Measurements from ENCODE around the gene DDR2.
"Not testable (repeated sequence)": the region's sequence is repeated elsewhere in the genome, so short reads cannot be mapped to it uniquely, and the experiment has no call there.

The DDR2 gene

DNA sequence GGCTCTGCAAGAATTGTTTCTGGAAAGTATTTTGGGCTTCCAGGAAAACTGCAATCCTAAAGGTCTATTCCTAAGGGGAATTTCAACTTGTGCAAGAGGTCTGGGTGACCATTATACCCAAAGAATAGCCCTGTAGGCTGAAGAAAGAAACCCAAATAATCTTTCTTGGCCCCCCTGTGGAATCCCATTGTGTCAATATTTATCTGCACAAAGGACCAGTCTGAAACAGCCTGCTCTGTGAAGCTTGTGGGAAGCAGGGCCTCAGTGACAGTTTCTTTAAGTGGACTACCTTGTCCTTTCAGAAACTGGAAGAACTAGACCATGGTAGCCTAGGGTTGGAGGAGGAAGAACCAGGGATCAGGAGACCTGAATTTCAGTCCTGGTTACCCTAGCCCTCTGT is 99.8 kb downstream of the DDR2 start:
- Histone ChIP-seq H3K27me3 (ENCODE audit: insufficient read depth, low read length) (no peaks in the 10 kb centered on the region), H3K4me3 (ENCODE audit: low read length) (no peak overlapping the region), H3K9ac (ENCODE audit: low read depth, low read length) (no peak overlapping the region), H3K4me1 (ENCODE audit: insufficient read depth, low read length) (no peaks in the 10 kb centered on the region), H3K27ac (ENCODE audit: low read length) (no peak overlapping the region), H3K36me3 (ENCODE audit: insufficient read depth, low read depth, low read length) (no peaks in the 10 kb centered on the region), H3K9me3 (ENCODE audit: insufficient read depth, low read depth, low read length) (no peaks in the 10 kb centered on the region)

DNA sequence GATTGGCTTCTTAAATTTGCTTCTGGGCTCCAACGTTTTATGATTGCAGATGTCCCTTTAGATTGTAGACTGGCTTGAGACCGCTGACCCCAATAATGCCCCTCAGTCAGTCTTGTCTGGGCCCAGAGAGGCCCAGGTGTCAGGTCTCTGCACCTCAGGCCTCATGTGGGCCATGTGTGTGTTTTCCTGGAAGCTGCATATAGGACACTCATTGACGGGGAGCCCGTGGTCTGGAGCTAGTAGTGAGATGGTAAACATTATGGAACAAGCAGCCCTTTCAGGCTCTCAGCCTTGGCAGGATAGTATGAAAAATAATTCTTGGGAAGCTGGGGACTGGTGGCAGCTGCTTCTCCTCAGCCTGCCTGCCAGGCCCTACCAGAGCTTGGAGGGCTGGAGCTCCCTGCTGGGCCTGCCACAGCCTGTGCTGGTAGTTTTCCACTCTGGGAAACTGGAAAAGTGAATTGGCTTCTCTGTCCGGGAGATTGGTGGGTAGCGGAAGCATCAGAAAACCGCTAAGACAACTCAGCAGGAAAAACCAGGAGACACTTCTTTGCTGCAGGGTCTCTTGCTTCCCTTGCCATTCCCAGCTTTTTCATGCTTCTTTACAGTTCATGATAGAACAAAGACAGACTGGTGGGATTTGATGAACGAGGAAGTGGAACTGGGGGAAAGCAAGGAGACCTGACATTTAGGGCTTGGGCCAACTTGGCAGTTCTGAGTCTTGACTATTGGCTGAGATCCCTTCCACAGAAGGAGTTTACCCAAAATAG is 100.5 kb downstream of the DDR2 start:
- no peak overlapping the region for H3K9ac ChIP-seq (ENCODE audit: low read depth, low read length)
- H3K36me3 ChIP-seq (ENCODE audit: insufficient read depth, low read depth, low read length), result no peaks in the 10 kb centered on the region
- H3K27ac ChIP-seq (ENCODE audit: low read length), result no peak overlapping the region
- H3K4me1 ChIP-seq (ENCODE audit: insufficient read depth, low read length), result no peaks in the 10 kb centered on the region
- no peaks in the 10 kb centered on the region for H3K27me3 ChIP-seq (ENCODE audit: insufficient read depth, low read length)
- no peaks in the 10 kb centered on the region for H3K9me3 ChIP-seq (ENCODE audit: insufficient read depth, low read depth, low read length)
- H3K4me3 ChIP-seq (ENCODE audit: low read length), result no peak overlapping the region

DNA sequence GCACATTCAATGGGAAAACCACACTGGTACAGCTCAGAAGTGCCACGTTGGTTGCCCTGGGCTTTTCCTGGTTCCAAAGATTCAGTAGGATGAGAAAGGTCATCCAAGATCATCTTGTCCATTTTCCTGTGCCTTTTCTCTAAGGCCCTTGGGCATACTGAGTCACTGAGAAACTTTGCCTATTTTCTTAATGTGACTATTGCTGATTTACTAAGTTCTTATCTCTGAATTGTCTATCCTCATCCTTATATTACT is 101.0 kb downstream of the DDR2 start:
- Histone ChIP-seq H3K36me3 (ENCODE audit: insufficient read depth, low read depth, low read length) (no peaks in the 10 kb centered on the region), H3K4me3 (ENCODE audit: low read length) (no peak overlapping the region), H3K27ac (ENCODE audit: low read length) (no peak overlapping the region), H3K9me3 (ENCODE audit: insufficient read depth, low read depth, low read length) (no peaks in the 10 kb centered on the region), H3K27me3 (ENCODE audit: insufficient read depth, low read length) (no peaks in the 10 kb centered on the region), H3K9ac (ENCODE audit: low read depth, low read length) (no peak overlapping the region), H3K4me1 (ENCODE audit: insufficient read depth, low read length) (no peaks in the 10 kb centered on the region)

DNA sequence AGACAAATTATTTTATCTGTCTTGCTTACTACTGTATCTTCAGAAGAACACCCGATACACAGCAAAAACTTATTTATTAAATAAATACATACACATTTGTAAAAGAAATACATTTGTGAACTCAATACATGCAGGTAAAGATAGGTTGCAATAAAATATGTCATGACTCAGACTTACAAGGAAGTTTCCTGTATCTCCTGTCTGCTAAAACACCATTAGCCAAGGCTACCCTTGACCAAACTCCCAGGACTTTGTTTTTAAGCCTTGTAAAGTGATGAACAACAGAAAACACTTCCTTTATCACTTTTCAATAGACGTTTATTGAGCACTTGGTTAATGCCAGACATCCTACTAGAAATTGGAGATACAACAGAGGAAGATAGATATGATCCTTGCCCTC is 101.8 kb downstream of the DDR2 start:
- Histone ChIP-seq H3K9me3 (ENCODE audit: insufficient read depth, low read depth, low read length) (no peaks in the 10 kb centered on the region), H3K4me1 (ENCODE audit: insufficient read depth, low read length) (no peaks in the 10 kb centered on the region), H3K9ac (ENCODE audit: low read depth, low read length) (no peak overlapping the region), H3K36me3 (ENCODE audit: insufficient read depth, low read depth, low read length) (no peaks in the 10 kb centered on the region), H3K4me3 (ENCODE audit: low read length) (no peak overlapping the region), H3K27ac (ENCODE audit: low read length) (no peak overlapping the region), H3K27me3 (ENCODE audit: insufficient read depth, low read length) (no peaks in the 10 kb centered on the region)

DNA sequence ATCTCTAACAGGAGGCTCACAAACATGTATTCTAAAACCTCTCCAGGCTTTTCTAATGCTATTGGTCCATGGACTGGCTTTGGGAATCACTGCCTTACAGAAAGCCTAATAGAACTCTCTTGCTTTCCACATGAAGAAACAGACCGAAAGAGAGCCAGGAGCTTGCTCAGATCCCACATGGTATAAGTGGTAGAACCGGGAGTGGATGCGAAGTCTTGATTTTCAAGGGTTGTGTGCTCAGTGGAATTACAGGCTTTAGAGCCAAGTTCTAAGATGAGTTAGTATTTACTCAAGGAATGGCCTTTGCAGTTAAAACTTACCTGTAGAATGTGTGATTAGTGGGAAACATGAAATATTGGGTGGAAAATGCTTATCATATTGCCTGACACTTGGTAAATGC is 103.9 kb downstream of the DDR2 start:
- Histone ChIP-seq H3K4me1 (ENCODE audit: insufficient read depth, low read length) (no peaks in the 10 kb centered on the region), H3K9me3 (ENCODE audit: insufficient read depth, low read depth, low read length) (no peaks in the 10 kb centered on the region), H3K4me3 (ENCODE audit: low read length) (no peak overlapping the region), H3K36me3 (ENCODE audit: insufficient read depth, low read depth, low read length) (no peaks in the 10 kb centered on the region), H3K9ac (ENCODE audit: low read depth, low read length) (no peak overlapping the region), H3K27me3 (ENCODE audit: insufficient read depth, low read length) (no peaks in the 10 kb centered on the region), H3K27ac (ENCODE audit: low read length) (no peak overlapping the region)

DNA sequence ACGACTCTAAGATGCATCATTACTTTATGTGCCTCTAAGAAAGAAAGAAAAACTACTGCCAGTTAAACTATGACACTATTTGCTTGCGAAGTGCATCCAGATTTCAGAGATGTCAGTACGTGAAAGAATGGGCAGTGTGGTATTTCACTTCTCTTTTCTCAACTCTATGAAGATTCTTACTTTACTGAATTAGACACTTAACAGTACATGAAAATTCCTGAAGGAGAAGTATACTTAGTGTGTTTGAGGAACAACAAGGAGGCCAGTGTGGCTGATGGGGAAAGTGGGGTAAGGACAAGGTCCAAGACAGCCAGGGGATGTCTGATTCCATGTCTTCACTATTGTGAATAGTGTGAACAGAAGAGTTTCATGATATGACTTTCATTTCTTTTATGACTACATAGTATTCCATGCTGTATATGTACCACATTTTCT is 104.4 kb downstream of the DDR2 start:
- H3K27me3 ChIP-seq (ENCODE audit: insufficient read depth, low read length), result no peaks in the 10 kb centered on the region
- H3K9me3 ChIP-seq (ENCODE audit: insufficient read depth, low read depth, low read length), result no peaks in the 10 kb centered on the region
- H3K9ac ChIP-seq (ENCODE audit: low read depth, low read length), result no peak overlapping the region
- H3K36me3 ChIP-seq (ENCODE audit: insufficient read depth, low read depth, low read length), result no peaks in the 10 kb centered on the region
- no peak overlapping the region for H3K4me3 ChIP-seq (ENCODE audit: low read length)
- no peak overlapping the region for H3K27ac ChIP-seq (ENCODE audit: low read length)
- H3K4me1 ChIP-seq (ENCODE audit: insufficient read depth, low read length), result no peaks in the 10 kb centered on the region

DNA sequence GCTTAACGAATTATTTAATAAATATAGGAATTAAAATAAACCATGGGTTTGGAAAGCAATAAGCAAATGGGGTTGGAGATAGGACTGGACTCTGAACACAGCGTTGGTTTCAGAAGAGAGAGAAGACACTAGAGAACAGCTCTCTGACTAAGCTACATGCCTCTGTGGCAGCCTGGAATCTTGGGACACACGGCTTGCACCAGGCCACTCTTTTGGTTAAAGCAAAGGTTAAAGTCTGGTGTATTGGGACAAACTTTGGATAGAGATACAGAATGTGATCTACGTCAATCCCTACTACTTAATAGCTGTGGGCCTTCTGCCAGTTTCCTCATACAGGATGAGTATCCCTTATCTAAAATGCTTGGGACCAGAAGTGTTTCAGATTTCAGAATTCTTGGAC is 108.5 kb downstream of the DDR2 start:
- no peaks in the 10 kb centered on the region for H3K27me3 ChIP-seq (ENCODE audit: insufficient read depth, low read length)
- no peak overlapping the region for H3K27ac ChIP-seq (ENCODE audit: low read length)
- peaks cover 4% of the 10 kb centered on the region; the same call in 1 of the 2 replicates for H3K9me3 ChIP-seq (ENCODE audit: insufficient read depth, low read depth, low read length)
- no peak overlapping the region for H3K4me3 ChIP-seq (ENCODE audit: low read length)
- no peaks in the 10 kb centered on the region for H3K4me1 ChIP-seq (ENCODE audit: insufficient read depth, low read length)
- H3K9ac ChIP-seq (ENCODE audit: low read depth, low read length), result no peak overlapping the region
- H3K36me3 ChIP-seq (ENCODE audit: insufficient read depth, low read depth, low read length), result no peaks in the 10 kb centered on the region

DNA sequence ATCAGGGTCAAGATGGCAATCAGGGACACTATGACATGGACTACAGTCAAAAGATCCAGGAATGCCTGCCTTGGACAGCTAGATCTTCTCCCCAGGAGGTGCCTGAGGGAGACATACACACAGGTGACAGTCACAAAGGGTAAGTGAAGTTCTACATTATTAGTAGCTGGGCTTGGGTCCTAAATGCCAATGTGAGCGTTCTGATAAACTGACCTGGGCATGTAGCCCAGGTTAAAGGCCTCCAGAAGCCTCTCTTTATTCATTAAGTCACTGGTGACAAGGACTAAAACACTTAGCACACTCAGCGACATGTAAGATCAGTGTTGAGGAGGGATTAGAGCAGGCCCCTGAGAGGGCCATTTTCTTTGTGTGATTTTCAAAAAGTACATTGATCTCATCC is 109.3 kb downstream of the DDR2 start:
- Histone ChIP-seq H3K9ac (ENCODE audit: low read depth, low read length) (no peak overlapping the region), H3K27ac (ENCODE audit: low read length) (no peak overlapping the region), H3K4me3 (ENCODE audit: low read length) (no peak overlapping the region), H3K36me3 (ENCODE audit: insufficient read depth, low read depth, low read length) (no peaks in the 10 kb centered on the region), H3K9me3 (ENCODE audit: insufficient read depth, low read depth, low read length) (peaks cover 12% of the 10 kb centered on the region; the same call in 1 of the 2 replicates), H3K27me3 (ENCODE audit: insufficient read depth, low read length) (no peaks in the 10 kb centered on the region), H3K4me1 (ENCODE audit: insufficient read depth, low read length) (no peaks in the 10 kb centered on the region)

DNA sequence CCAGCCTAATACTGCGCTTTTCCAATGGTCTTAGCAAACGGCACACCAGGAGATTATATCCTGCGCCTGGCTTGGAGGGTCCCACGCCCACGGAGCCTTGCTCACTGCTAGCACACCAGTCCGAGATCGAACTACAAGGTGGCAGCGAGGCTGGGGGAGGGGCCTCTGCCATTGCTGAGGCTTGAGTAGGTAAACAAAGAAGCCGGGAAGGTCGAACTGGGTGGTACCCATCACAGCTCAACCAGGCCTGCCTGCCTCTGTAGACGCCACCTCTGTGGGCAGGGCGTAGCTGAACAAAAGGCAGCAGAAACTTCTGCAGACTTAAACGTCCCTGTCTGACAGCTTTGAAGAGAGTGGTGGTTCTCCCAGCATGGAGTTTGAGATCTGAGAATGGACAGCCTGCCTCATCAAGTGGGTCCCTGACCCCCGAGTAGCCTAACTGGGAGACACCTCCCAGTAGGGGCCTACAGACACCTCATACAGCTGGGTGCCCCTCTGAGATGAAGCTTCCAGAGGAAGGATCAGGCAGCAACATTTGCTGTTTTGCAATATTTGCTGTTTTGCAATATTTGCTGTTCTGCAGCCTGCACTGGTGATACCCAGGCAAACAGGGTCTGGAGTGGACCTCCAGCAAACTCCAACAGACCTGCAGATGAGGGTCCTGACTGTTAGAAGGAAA is 114.1 kb downstream of the DDR2 start:
- not testable (repeated sequence) for H3K4me3 ChIP-seq (ENCODE audit: low read length); H3K27ac ChIP-seq (ENCODE audit: low read length); H3K9ac ChIP-seq (ENCODE audit: low read depth, low read length); H3K4me1 ChIP-seq (ENCODE audit: insufficient read depth, low read length); H3K27me3 ChIP-seq (ENCODE audit: insufficient read depth, low read length); H3K36me3 ChIP-seq (ENCODE audit: insufficient read depth, low read depth, low read length)
- H3K9me3 ChIP-seq (ENCODE audit: insufficient read depth, low read depth, low read length), result peaks cover 13% of the 10 kb centered on the region; the same call in 1 of the 2 replicates

DNA sequence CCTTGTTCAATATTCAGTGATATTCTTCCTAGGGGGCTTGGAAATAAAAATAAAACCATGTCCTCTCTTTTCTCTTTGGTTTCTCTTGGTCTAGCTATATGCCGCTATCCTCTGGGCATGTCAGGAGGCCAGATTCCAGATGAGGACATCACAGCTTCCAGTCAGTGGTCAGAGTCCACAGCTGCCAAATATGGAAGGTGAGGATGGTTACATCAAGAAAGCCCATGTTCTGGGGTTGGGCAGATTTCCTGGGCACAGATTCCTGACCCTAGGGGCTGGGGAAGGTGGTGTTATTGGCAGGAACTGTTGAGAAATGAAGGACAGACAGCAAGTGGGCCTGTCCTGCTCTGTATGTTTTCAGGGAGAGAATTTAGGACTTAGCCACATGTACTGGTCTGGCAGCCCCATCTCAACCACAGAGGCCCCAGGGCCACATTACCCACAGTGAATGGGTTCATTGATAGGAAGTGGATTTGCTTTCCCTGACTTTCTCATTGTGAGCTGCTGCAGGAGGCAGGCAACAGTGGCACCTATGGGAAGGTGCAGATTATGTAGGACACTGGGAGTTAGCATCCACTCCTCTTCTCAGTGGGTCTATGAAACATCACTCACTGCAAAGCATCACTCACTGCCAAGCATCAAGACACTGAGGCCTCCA is 120.9 kb downstream of the DDR2 start:
- Histone ChIP-seq H3K4me1 (ENCODE audit: insufficient read depth, low read length) (no peaks in the 10 kb centered on the region; the same call in 1 of the 2 replicates), H3K4me3 (ENCODE audit: low read length) (no peak overlapping the region), H3K9ac (ENCODE audit: low read depth, low read length) (no peak overlapping the region), H3K27me3 (ENCODE audit: insufficient read depth, low read length) (no peaks in the 10 kb centered on the region), H3K27ac (ENCODE audit: low read length) (no peak overlapping the region), H3K9me3 (ENCODE audit: insufficient read depth, low read depth, low read length) (no peaks in the 10 kb centered on the region), H3K36me3 (ENCODE audit: insufficient read depth, low read depth, low read length) (no peaks in the 10 kb centered on the region)

DNA sequence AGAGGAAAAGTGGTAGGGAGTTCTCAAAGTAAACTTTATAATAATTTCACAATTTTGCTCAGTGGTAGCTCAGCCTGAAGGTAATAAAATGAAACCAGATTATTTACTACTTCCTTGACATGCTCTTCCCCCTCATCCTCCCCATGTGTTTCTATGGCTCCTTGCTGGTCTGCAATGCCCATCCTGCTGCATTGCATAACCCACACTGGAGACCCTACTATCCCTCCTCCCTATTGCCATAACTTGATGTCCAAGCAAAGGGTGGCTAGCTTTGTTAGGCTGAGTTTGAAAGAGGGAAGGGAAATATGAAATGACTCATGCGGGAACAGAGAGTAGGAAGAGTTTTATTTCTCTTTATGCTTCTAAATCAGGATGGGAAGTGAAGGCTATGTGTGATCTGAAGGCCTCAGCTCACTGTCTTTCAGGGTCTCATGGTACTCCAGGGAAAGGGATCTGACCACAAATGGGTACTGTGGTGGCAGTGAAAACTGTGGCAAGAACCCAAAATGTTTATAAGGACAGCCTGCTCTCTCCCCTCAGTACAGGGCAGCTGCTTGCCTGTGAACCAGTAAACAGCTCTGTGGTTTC is 121.8 kb downstream of the DDR2 start:
- H3K9me3 ChIP-seq (ENCODE audit: insufficient read depth, low read depth, low read length), result no peaks in the 10 kb centered on the region
- no peak overlapping the region for H3K27ac ChIP-seq (ENCODE audit: low read length)

DNA sequence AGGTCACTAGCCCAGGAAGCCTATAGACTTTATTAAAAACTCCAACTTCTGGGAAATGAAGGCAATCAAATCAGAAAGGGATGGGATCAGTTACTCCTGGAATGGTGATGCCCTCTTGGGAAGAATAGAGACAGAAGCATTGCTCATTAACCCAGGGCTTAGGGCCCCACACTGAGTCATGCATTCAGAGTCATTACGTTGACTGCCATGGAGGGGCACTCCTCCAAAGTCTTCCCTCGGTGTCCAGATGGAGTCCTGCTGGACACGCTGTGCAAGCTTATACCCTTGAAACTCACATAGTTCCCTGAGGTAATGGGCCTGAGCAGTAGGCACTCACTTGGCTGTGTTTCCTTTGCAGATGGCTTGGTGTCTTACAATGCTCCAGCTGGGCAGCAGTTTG is 123.0 kb downstream of the DDR2 start:
- H3K9me3 ChIP-seq (ENCODE audit: insufficient read depth, low read depth, low read length), result no peaks in the 10 kb centered on the region
- H3K4me3 ChIP-seq (ENCODE audit: low read length), result no peak overlapping the region
- no peak overlapping the region for H3K27ac ChIP-seq (ENCODE audit: low read length)
- no peaks in the 10 kb centered on the region; the same call in 1 of the 2 replicates for H3K4me1 ChIP-seq (ENCODE audit: insufficient read depth, low read length)
- no peak overlapping the region for H3K9ac ChIP-seq (ENCODE audit: low read depth, low read length)
- no peaks in the 10 kb centered on the region for H3K36me3 ChIP-seq (ENCODE audit: insufficient read depth, low read depth, low read length)
- H3K27me3 ChIP-seq (ENCODE audit: insufficient read depth, low read length), result no peaks in the 10 kb centered on the region

More for the DNA sequence above, 121.8 kb downstream of the DDR2 start:
- H3K36me3 ChIP-seq (ENCODE audit: insufficient read depth, low read depth, low read length), result no peaks in the 10 kb centered on the region
- no peak overlapping the region for H3K9ac ChIP-seq (ENCODE audit: low read depth, low read length)
- no peaks in the 10 kb centered on the region; the same call in 1 of the 2 replicates for H3K4me1 ChIP-seq (ENCODE audit: insufficient read depth, low read length)
- no peak overlapping the region for H3K4me3 ChIP-seq (ENCODE audit: low read length)
- H3K27me3 ChIP-seq (ENCODE audit: insufficient read depth, low read length), result no peaks in the 10 kb centered on the region
